Type B pancreatic cell (in vitro differentiated cells): ENCODE data around the gene IGF1R. TPM values are rescaled to one million over a fixed set of nuclear protein-coding genes. Genes with fewer than 3 reads are reported as not detected.

Source experiments
- DNase-seq: peaks from one replicate; pipeline ENCODE4 v3.0.0; 2021; ENCODE audit warnings: mixed read lengths; ENCODE audit not compliant: unreplicated experiment; ENCODE audit errors: extremely low spot score
- H3K27ac Mint-ChIP-seq: 2 replicates; pipeline ENCODE4 v1.8.0; 2021; ENCODE audit warnings: mild to moderate bottlenecking, mixed read lengths
- H3K27me3 Mint-ChIP-seq: 2 replicates; pipeline ENCODE4 v1.8.0; 2021; ENCODE audit warnings: mixed read lengths
- H3K36me3 Mint-ChIP-seq: 2 replicates; pipeline ENCODE4 v1.8.0; 2021; ENCODE audit warnings: mixed read lengths
- H3K4me1 Mint-ChIP-seq: one replicate; pipeline ENCODE4 v1.8.0; 2021; ENCODE audit warnings: mixed read lengths; ENCODE audit not compliant: unreplicated experiment
- H3K4me3 Mint-ChIP-seq: 2 replicates; pipeline ENCODE4 v1.8.0; 2021; ENCODE audit warnings: mild to moderate bottlenecking, mixed read lengths
- H3K9me3 Mint-ChIP-seq: 2 replicates; pipeline ENCODE4 v1.8.0; 2021; ENCODE audit warnings: mixed read lengths
- CTCF ChIP-seq: fragments of 200-600 bp; sonication (generic); conservative IDR thresholded peaks from 2 replicates; pipeline ENCODE4 v1.5.0; 2021; ENCODE audit warnings: antibody characterized with exemption, mild to moderate bottlenecking
- total RNA-seq: library from RNA; stranded (reverse); gene quantifications from 2 replicates; pipeline ENCODE4 v1.2.1, GENCODE V29; 2021; ENCODE audit warnings: low replicate concordance

The IGF1R gene
- total RNA-seq, 1 donor from 2014 or later = 87.1 TPM

GRCh38 chr15:98916826-98917225, 268.5 kb downstream of the IGF1R start:
- no peak for TF ChIP-seq CTCF
- DNase-seq = no peak
- Mint-ChIP-seq H3K27me3 (no peaks in the 10 kb centered on the region), H3K27ac (no peak overlapping the region), H3K4me3 (no peak overlapping the region), H3K36me3 (peaks cover 42% of the 10 kb centered on the region), H3K9me3 (no peaks in the 10 kb centered on the region), H3K4me1 (peaks cover 14% of the 10 kb centered on the region)

GRCh38 chr15:98917417-98917816, 269.1 kb downstream of the IGF1R start:
- H3K9me3 Mint-ChIP-seq = no peaks in the 10 kb centered on the region
- no peaks in the 10 kb centered on the region for H3K27me3 Mint-ChIP-seq
- no peak for DNase-seq
- peaks cover 14% of the 10 kb centered on the region for H3K4me1 Mint-ChIP-seq
- peaks cover 36% of the 10 kb centered on the region for H3K36me3 Mint-ChIP-seq
- no peak overlapping the region for H3K4me3 Mint-ChIP-seq
- no peak overlapping the region for H3K27ac Mint-ChIP-seq
- TF ChIP-seq CTCF = no peak

GRCh38 chr15:98920091-98920880, 271.9 kb downstream of the IGF1R start:
- H3K27ac Mint-ChIP-seq = no peak overlapping the region
- H3K36me3 Mint-ChIP-seq = peaks cover 35% of the 10 kb centered on the region
- H3K27me3 Mint-ChIP-seq = no peaks in the 10 kb centered on the region

GRCh38 chr15:98923171-98923570, 274.8 kb downstream of the IGF1R start:
- DNase-seq = no peak
- Mint-ChIP-seq H3K27ac (no peak overlapping the region), H3K9me3 (no peaks in the 10 kb centered on the region), H3K27me3 (no peaks in the 10 kb centered on the region), H3K4me1 (peaks cover 22% of the 10 kb centered on the region), H3K36me3 (peaks cover 32% of the 10 kb centered on the region), H3K4me3 (no peak overlapping the region)
- no peak for TF ChIP-seq CTCF

More at GRCh38 chr15:98920091-98920880, 271.9 kb downstream of the IGF1R start:
- DNase-seq = no peak
- no peak for TF ChIP-seq CTCF
- peaks cover 7% of the 10 kb centered on the region for H3K4me1 Mint-ChIP-seq
- no peak overlapping the region for H3K4me3 Mint-ChIP-seq
- H3K9me3 Mint-ChIP-seq = no peaks in the 10 kb centered on the region

- no peak for DNase-seq
- no peak overlapping the region for H3K4me3 Mint-ChIP-seq
- TF ChIP-seq CTCF = no peak
- H3K27me3 Mint-ChIP-seq = no peaks in the 10 kb centered on the region
- peaks cover 24% of the 10 kb centered on the region for H3K4me1 Mint-ChIP-seq
- H3K36me3 Mint-ChIP-seq = peaks cover 35% of the 10 kb centered on the region
- H3K27ac Mint-ChIP-seq = no peak overlapping the region
- no peaks in the 10 kb centered on the region for H3K9me3 Mint-ChIP-seq
These were observed 275.2 kb downstream of the IGF1R start for GRCh38 chr15:98923579-98923978.
